A673 (cell line): ENCODE results near the gene CCL1.

Experiments
- CTCF ChIP-seq: fragments of 300-800, 200-600 bp; sonication (generic); conservative IDR thresholded peaks from 2 replicates; pipeline ENCODE4 v1.5.1; 2017; ENCODE audit warnings: low read depth, mild to moderate bottlenecking, antibody characterized with exemption, low read length, moderate library complexity, mixed read lengths
- EZH2 ChIP-seq: fragments of 200-600 bp; sonication (generic); IDR thresholded peaks from 2 replicates; pipeline ENCODE4 v1.6.1; 2017; ENCODE audit warnings: borderline replicate concordance, low read depth, mild to moderate bottlenecking, mixed read lengths, antibody characterized with exemption, low read length; ENCODE audit not compliant: poor library complexity, severe bottlenecking

GRCh38 chr17:34386343-34386696 lies 23.3 kb upstream of the CCL1 start:
- no peak for TF ChIP-seq CTCF
- TF ChIP-seq EZH2: no peak
